ENCODE results near the gene SDC1.

Gene SDC1

GRCh38 chr2:20165677-20166509 is 59.0 kb downstream of the SDC1 start:
- Histone ChIP-seq H4K20me1 (ENCODE audit: insufficient read depth, low read length) (no peaks in the 10 kb centered on the region; the same call in none of the 2 replicates), H3K4me1 (ENCODE audit: insufficient read depth, low read length) (no peaks in the 10 kb centered on the region), H3K27me3 (ENCODE audit: insufficient read depth, low read length, poor library complexity) (no peaks in the 10 kb centered on the region), H3K4me3 (ENCODE audit: low read depth in 1 of 2, low read length in 2 of 2) (no peak overlapping the region), H3K4me2 (ENCODE audit: insufficient read depth, low read length) (no peak overlapping the region), H3K9ac (ENCODE audit: low read depth, low read length) (no peak overlapping the region), H3K36me3 (ENCODE audit: insufficient read depth, low read length) (no peaks in the 10 kb centered on the region), H3K27ac (ENCODE audit: low read length) (no peak overlapping the region), H3K79me2 (ENCODE audit: insufficient read depth, low read length) (no peaks in the 10 kb centered on the region), H2AFZ (ENCODE audit: low read depth, low read length) (no peak overlapping the region), H3K9me3 (ENCODE audit: insufficient read depth, low read length, severe bottlenecking) (no peaks in the 10 kb centered on the region)
- peak; percentile 62 for ATAC-seq (ENCODE audit: insufficient read depth, low read depth)
- DNase-seq: peak; percentile 34
- TF ChIP-seq EZH2 (IDR thresholded peaks at IDR 0.05; ENCODE audit: borderline replicate concordance, low read depth, low read length, severe bottlenecking): no peak
- TF ChIP-seq, protein P1, sequence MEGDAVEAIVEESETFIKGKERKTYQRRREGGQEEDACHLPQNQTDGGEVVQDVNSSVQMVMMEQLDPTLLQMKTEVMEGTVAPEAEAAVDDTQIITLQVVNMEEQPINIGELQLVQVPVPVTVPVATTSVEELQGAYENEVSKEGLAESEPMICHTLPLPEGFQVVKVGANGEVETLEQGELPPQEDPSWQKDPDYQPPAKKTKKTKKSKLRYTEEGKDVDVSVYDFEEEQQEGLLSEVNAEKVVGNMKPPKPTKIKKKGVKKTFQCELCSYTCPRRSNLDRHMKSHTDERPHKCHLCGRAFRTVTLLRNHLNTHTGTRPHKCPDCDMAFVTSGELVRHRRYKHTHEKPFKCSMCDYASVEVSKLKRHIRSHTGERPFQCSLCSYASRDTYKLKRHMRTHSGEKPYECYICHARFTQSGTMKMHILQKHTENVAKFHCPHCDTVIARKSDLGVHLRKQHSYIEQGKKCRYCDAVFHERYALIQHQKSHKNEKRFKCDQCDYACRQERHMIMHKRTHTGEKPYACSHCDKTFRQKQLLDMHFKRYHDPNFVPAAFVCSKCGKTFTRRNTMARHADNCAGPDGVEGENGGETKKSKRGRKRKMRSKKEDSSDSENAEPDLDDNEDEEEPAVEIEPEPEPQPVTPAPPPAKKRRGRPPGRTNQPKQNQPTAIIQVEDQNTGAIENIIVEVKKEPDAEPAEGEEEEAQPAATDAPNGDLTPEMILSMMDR (IDR thresholded peaks at IDR 0.05; ENCODE audit: borderline replicate concordance, extremely low read depth, low read length, poor library complexity, severe bottlenecking): no peak

GRCh38 chr2:20164734-20165478 is 60.0 kb downstream of the SDC1 start:
- no peak overlapping the region for H2AFZ ChIP-seq (ENCODE audit: low read depth, low read length)

GRCh38 chr2:20164061-20164733 is 60.7 kb downstream of the SDC1 start:
- ATAC-seq (ENCODE audit: insufficient read depth, low read depth): peak; percentile 48
- H3K4me3 ChIP-seq (ENCODE audit: low read depth in 1 of 2, low read length in 2 of 2): no peak overlapping the region
- TF ChIP-seq, protein P1 (IDR thresholded peaks at IDR 0.05; ENCODE audit: borderline replicate concordance, extremely low read depth, low read length, poor library complexity, severe bottlenecking): no peak
- no peak for TF ChIP-seq EZH2 (IDR thresholded peaks at IDR 0.05; ENCODE audit: borderline replicate concordance, low read depth, low read length, severe bottlenecking)
- H3K9ac ChIP-seq (ENCODE audit: low read depth, low read length): no peak overlapping the region
- no peak overlapping the region for H3K27ac ChIP-seq (ENCODE audit: low read length)
- no peaks in the 10 kb centered on the region; the same call in 1 of the 2 replicates for H4K20me1 ChIP-seq (ENCODE audit: insufficient read depth, low read length)
- no peaks in the 10 kb centered on the region for H3K27me3 ChIP-seq (ENCODE audit: insufficient read depth, low read length, poor library complexity)
- no peak overlapping the region for H2AFZ ChIP-seq (ENCODE audit: low read depth, low read length)
- no peaks in the 10 kb centered on the region for H3K9me3 ChIP-seq (ENCODE audit: insufficient read depth, low read length, severe bottlenecking)
- H3K4me2 ChIP-seq (ENCODE audit: insufficient read depth, low read length): no peak overlapping the region
- no peaks in the 10 kb centered on the region for H3K36me3 ChIP-seq (ENCODE audit: insufficient read depth, low read length)
- no peaks in the 10 kb centered on the region for H3K4me1 ChIP-seq (ENCODE audit: insufficient read depth, low read length)
- no peaks in the 10 kb centered on the region for H3K79me2 ChIP-seq (ENCODE audit: insufficient read depth, low read length)
- no peak for DNase-seq

More at GRCh38 chr2:20164734-20165478, 60.0 kb downstream of the SDC1 start:
- Histone ChIP-seq H3K9me3 (ENCODE audit: insufficient read depth, low read length, severe bottlenecking) (no peaks in the 10 kb centered on the region), H3K4me1 (ENCODE audit: insufficient read depth, low read length) (no peaks in the 10 kb centered on the region), H3K36me3 (ENCODE audit: insufficient read depth, low read length) (no peaks in the 10 kb centered on the region), H3K27ac (ENCODE audit: low read length) (no peak overlapping the region), H3K9ac (ENCODE audit: low read depth, low read length) (no peak overlapping the region), H3K4me3 (ENCODE audit: low read depth in 1 of 2, low read length in 2 of 2) (no peak overlapping the region), H3K4me2 (ENCODE audit: insufficient read depth, low read length) (no peak overlapping the region), H3K79me2 (ENCODE audit: insufficient read depth, low read length) (no peaks in the 10 kb centered on the region), H4K20me1 (ENCODE audit: insufficient read depth, low read length) (no peaks in the 10 kb centered on the region; the same call in 1 of the 2 replicates), H3K27me3 (ENCODE audit: insufficient read depth, low read length, poor library complexity) (no peaks in the 10 kb centered on the region)
- TF ChIP-seq, protein P1 (IDR thresholded peaks at IDR 0.05; ENCODE audit: borderline replicate concordance, extremely low read depth, low read length, poor library complexity, severe bottlenecking): no peak
- TF ChIP-seq EZH2 (IDR thresholded peaks at IDR 0.05; ENCODE audit: borderline replicate concordance, low read depth, low read length, severe bottlenecking): no peak
- DNase-seq (no peak), ATAC-seq (ENCODE audit: insufficient read depth, low read depth) (0 out of 3 replicates have a peak, but pooled peaks have one; percentile 8)
